Activated T-cell treated with anti-CD3 and anti-CD28 coated beads for 48 hours (primary cell): ENCODE measurements around the gene C10orf95.

ENCODE experiments used
- DNase-seq: peaks from one replicate; pipeline ENCODE4 v3.0.0-alpha.2; 2020; ENCODE audit warnings: low read depth

The C10orf95 gene

GRCh38 chr10:102434394-102435132, 16.8 kb downstream of the C10orf95 start:
- no peak for DNase-seq

- no peak for DNase-seq
Observed at GRCh38 chr10:102433619-102434046, 17.7 kb downstream of the C10orf95 start.

GRCh38 chr10:102432162-102432950, 19.0 kb downstream of the C10orf95 start, which contains the start of gene CUEDC2:
CUEDC2 (minus strand) TSS chr10:102432574; CDS start chr10:102425188, 7,386 bp downstream.
- DNase-seq = peak; percentile 96

GRCh38 chr10:102431452-102432124, 19.8 kb downstream of the C10orf95 start:
- no peak for DNase-seq

- DNase-seq = no peak
Observed at GRCh38 chr10:102429468-102429867, 21.9 kb downstream of the C10orf95 start.

- DNase-seq = no peak
Observed at GRCh38 chr10:102426803-102427287, 24.5 kb downstream of the C10orf95 start.

GRCh38 chr10:102425444-102425843, 25.9 kb downstream of the C10orf95 start:
- DNase-seq = no peak

GRCh38 chr10:102424916-102425315, 26.4 kb downstream of the C10orf95 start:
- no peak for DNase-seq

GRCh38 chr10:102424145-102424544, 27.2 kb downstream of the C10orf95 start:
- DNase-seq = no peak

GRCh38 chr10:102423372-102423968, 27.9 kb downstream of the C10orf95 start:
- DNase-seq = no peak

- DNase-seq = no peak
Observed at GRCh38 chr10:102422545-102423129, 28.7 kb downstream of the C10orf95 start.

- DNase-seq = no peak
Observed at GRCh38 chr10:102421757-102422512, 29.4 kb downstream of the C10orf95 start.

GRCh38 chr10:102421507-102421756, 29.9 kb downstream of the C10orf95 start:
- no peak for DNase-seq

- peak; percentile 91 for DNase-seq
Observed at GRCh38 chr10:102420714-102421506, 30.4 kb downstream of the C10orf95 start, which contains the start of gene FBXL15. FBXL15 (plus strand) TSS chr10:102420836; CDS start chr10:102421130, 294 bp downstream.

- DNase-seq = no peak
Observed at GRCh38 chr10:102420181-102420713, 31.1 kb downstream of the C10orf95 start.

- peak; percentile 67 for DNase-seq
Observed at GRCh38 chr10:102419269-102420180, 31.8 kb downstream of the C10orf95 start.

- no peak for DNase-seq
Observed at GRCh38 chr10:102418622-102419268, 32.6 kb downstream of the C10orf95 start, which contains the start of gene PSD. PSD (minus strand) TSS chr10:102418785; CDS start chr10:102417038, 1,747 bp downstream.

- no peak for DNase-seq
Observed at GRCh38 chr10:102416695-102417094, 34.6 kb downstream of the C10orf95 start.
